Measurements from ENCODE around the gene NHSL2.

- TF ChIP-seq POLR2A (IDR thresholded peaks at IDR 0.05), result no peak
- no peak for TF ChIP-seq CTCF (IDR thresholded peaks at IDR 0.05 in 8 of 11, conservative IDR thresholded peaks at IDR 0.05 in 3 of 11)
- no peak for TF ChIP-seq POLR2AphosphoS5 (IDR thresholded peaks at IDR 0.05)
Observed at GRCh38 chrX:71944369-71944768, 33.7 kb downstream of the NHSL2 start.

Data from spleen (tissue), 7 donors.